ENCODE measurements around the gene CEP89.
"Not testable (repeated sequence)": the region's sequence is repeated elsewhere in the genome, so short reads cannot be mapped to it uniquely, and the experiment has no call there.

The CEP89 gene

DNA sequence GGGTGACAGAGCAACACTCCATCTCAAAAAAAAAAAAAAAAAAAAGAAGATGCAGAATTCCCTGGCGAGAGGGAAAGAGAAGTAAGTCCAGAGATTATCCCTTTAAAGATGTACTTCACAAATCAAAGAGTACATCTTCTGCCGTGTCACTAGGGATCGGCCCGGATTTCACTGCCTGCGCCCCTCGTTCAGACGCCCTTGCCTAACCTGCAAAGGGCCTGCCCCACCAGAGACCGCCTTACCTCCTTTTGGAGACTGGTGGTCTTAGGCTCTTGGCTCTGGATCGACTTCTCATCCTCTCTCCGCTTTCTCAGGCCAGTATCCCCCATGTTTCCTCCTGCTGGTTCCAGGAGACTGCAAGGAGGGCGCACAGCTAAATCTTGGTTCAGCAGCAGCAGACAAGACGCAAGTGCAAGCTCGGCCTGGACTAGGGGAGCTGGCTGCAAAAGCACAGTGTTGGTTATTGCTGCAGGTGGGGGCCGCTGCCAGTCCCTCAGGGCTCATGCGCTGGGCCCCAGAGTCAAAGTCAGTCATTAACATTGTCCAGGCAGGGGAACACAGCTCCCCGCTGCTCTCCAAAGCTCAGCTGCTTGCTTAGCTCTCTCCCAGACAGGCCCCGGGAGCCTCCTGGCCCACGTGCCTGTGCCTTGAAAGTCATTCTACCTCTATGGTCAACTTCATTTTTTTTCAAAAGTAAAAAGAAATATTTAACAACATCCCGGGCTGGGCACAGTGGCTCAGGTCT, 103.4 kb downstream of the CEP89 start:
- DNase-seq: no peak

- DNase-seq: not testable (repeated sequence)
These were observed 104.3 kb downstream of the CEP89 start for GRCh38 chr19:32867436-32867835.

DNA sequence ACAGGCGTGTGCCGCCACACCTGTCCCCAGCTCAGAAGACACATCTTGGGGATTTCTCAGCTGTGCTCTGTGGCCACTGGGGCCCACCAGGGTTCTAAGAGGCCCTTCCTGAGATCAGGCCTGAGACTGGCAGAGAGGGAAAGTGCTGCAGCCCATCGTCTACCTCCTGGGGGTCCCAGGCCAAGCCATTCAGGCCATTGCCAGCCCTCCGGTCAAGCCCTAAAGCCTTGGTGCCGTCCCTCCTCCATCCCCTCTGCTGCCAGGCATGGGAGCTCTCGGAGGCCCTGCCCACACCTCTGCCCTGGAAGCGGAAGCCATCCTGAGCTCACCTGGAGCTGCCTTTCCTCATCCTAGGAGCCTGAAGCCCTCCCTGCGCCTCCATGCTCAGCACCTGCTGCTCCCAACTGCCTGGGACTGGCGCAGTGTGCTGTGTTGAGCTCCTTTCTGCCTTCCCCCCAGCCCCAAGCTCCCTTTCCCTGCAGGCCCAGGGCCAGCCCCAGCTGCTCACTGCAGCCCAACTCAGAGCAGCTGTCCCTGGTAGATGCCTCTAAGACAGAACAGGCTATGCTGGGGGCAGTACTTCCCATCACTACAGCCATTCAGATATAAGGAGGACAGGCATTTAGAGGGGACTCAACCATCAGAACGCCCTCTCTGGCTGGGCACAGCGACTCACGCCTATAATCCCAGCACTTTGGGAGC, 105.0 kb downstream of the CEP89 start:
- DNase-seq: no peak

DNA sequence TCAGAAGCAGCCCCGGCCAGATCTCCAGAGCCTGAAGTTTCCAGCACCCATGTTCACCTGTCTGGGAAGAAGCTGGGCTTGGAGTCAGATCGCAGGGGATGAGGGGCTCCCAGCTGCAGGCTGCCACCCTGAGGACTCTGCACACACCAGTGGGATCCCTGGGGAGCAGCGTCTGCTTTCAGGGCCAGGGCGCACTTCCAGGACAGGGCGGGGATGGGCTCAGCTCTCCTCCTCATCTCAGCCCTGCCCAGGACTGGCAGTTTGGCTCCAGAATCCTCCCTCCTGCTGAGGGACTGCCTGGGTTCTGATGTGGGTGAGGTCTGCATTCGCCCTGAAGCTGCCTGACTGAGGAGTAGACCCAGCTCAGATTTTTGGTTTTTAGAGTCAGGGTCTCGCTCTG, 105.7 kb downstream of the CEP89 start:
- DNase-seq: no peak

DNA sequence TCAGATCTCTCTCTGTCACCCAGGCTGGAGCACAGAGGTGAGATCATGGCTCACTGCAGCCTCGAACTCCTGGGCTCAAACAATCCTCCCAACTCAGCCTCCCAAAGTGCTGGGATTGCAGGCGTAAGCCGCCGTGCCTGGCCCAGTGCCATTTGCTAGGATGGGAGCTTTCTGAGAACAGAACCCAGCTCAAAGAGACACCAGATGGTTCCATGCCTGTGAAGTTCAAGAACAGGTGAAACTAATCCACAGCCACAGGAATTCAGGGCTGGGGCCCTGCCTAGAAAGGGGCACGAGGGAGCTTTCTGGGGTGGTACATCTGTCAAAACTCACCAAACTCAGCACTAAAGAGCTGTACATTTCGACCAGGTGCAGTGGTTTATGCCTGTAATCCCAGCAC, 106.4 kb downstream of the CEP89 start:
- no peak for DNase-seq

GRCh38 chr19:32864318-32865007, 107.3 kb downstream of the CEP89 start:
- DNase-seq: no peak

- DNase-seq: no peak
These were observed 107.9 kb downstream of the CEP89 start for GRCh38 chr19:32863841-32864240.

DNA sequence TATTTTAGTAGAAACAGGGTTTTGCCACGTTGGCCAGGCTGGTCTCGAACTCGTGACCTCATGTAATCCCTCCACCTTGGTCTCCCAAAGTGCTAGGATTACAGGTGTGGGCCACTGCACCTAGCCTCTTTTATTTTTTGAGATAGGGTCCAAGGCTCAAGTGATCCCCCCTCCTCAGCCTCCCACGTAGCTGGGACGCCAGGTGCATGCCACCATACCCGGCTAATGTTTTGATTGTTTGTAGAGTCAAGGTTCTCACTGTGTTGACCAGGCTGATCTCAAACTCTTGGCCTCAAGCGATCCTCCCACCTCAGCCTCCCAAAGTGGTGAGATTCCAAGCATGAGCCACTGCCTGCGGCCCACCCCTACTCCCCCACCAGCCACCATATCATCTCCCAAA, 108.5 kb downstream of the CEP89 start:
- no peak for DNase-seq

- no peak for DNase-seq
These were observed 109.0 kb downstream of the CEP89 start for GRCh38 chr19:32862741-32863140.

GRCh38 chr19:32862173-32862572, 109.6 kb downstream of the CEP89 start:
- DNase-seq: no peak

- no peak for DNase-seq
These were observed 110.2 kb downstream of the CEP89 start for GRCh38 chr19:32861596-32861995.

- no peak for DNase-seq
These were observed 112.2 kb downstream of the CEP89 start for GRCh38 chr19:32859591-32859990.

GRCh38 chr19:32858559-32858958, 113.2 kb downstream of the CEP89 start:
- no peak for DNase-seq

GRCh38 chr19:32858155-32858554, 113.6 kb downstream of the CEP89 start:
- no peak for DNase-seq

DNA sequence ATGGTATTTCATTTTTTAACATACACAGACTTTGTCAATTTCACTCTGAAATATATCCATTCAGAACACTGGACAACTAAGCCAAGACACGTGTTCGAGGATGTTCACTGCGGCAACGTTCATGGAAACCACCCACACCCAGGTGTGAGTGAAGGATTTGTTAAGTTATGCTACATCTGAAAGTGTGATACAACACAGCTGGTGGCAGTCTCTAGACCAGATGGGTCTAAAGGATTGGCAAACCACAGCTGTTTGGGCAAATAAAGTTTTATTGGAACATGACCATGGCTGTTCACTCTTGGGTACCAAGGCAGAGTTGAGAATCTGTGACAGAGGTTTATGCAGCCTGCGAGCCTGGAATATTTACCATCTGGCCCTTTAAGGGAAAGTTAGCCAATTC, 114.2 kb downstream of the CEP89 start:
- DNase-seq: no peak

DNA sequence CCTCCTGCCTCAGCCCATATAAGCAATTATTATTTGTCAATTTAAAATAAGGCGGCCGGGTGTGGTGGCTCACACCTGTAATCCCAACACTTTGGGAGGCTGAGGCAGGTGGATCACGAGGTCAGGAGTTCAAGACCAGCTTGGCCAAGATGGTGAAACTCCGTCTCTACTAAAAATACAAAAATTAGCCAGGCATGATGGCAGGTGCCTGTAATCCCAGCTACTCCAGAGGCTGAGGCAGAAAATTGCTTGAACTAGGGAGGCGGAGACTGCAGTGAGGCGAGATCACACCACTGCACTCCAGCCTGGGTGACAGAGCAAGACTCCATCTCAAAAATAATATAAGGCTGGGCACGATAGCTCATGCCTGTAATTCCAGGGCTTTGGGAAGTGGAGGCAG, 114.9 kb downstream of the CEP89 start:
- DNase-seq: not testable (repeated sequence)

GRCh38 chr19:32852216-32852615, 119.5 kb downstream of the CEP89 start:
- no peak for DNase-seq

DNA sequence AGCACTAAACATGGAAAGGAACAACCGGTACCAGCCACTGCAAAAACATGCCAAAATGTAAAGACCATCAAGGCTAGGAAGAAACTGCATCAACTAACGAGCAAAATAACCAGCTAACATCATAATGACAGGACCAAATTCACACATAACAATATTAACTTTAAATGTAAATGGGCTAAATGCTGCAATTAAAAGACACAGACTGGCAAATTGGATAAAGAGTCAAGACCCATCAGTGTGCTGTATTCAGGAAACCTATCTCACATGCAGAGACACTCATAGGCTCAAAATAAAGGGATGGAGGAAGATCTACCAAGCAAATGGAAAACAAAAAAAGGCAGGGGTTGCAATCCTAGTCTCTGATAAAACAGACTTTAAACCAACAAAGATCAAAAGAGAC, 123.7 kb downstream of the CEP89 start:
- not testable (repeated sequence) for DNase-seq

DNA sequence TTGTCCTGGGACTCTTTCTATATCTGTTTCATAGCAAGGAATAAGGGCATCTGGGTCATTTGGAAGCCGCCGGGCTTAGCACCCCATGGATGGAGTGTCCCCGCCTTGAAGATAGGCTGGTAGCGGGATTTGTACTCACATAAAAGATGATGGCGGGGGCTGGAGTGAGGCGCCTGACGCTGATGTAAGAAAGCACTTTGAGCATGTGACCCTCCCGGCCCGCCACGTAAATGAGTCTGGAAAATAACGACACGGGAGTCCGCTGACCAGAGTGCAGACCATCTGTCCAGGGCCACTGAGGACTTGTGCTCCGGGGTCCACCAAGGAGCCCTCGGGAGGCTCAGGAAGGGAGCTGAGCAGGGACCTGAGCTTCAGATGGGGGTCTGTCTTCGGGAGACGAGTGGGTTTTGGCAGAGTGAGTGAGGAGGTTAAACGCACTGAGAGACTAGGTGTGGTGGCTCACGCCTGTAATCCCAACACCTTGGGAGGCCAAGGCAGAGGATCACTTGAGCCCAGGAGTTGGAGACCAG, 128.0 kb downstream of the CEP89 start:
- no peak for DNase-seq

GRCh38 chr19:32842061-32842460, 129.7 kb downstream of the CEP89 start:
- DNase-seq: no peak

DNA sequence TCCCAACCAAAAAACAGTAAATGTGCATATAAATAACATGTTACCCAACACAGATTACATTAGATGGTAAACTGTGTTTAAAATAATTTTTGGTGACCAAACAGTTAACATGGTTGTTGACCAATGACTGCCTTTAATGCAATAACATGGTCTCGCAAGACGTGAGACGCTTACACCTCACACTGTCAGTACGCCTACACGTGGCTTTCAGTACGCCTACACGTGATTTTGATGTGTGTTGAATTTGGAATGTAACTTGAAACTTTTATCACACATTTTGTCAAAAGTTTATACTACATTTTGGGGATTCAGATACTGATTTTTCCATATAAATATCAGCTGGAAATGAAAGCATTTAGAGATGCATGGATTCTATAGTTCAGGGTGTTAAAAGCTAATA, 134.2 kb downstream of the CEP89 start:
- DNase-seq: no peak

GRCh38 chr19:32833388-32833787, 138.4 kb downstream of the CEP89 start:
- not testable (repeated sequence) for DNase-seq

DNA sequence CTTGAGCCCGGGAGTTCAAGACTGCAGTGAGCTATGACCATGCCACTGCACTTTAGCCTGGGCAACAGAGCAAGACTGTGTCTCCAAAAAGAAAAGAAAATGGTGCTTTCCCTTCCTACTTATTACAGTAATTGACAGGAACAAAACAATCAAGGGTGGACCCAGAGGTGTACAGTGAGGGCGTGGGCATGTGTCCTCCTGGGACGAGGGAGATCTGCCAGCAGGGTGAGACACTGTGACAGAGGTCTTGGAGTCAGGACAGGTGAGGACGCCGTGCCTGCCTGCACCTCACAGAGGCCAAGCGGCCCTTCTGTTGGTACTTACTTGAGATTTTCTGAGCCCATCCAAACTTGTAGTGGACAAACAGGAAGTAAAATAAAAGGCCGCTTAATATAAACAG, 138.9 kb downstream of the CEP89 start:
- not testable (repeated sequence) for DNase-seq

GRCh38 chr19:32832094-32832493, 139.7 kb downstream of the CEP89 start:
- not testable (repeated sequence) for DNase-seq

All from activated CD4-positive, CD25-positive, alpha-beta regulatory T cell (primary cell).